Esophagus squamous epithelium (tissue), 5 donors: ENCODE data around the gene IBA57. TPM values are rescaled to one million over a fixed set of nuclear protein-coding genes. Genes with fewer than 3 reads are reported as not detected.

Source experiments
- DNase-seq: peaks from one replicate; lab custom pipeline; 2025; lab: John Stamatoyannopoulos, UW
- H3K27ac ChIP-seq, 4 donors: fragments of 200-600 bp; sonication (generic); one replicate each; pipeline ENCODE4 v1.5.1; 2016 to 2019; ENCODE audit warnings: mild to moderate bottlenecking in 1 of 4
- H3K27me3 ChIP-seq, 4 donors: fragments of 200-600 bp; sonication (generic); 1 replicate in 3 of 4; 2 replicates in 1 of 4; pipeline versions ENCODE4 v1.5.1 to v1.6.0; 2017 to 2021; ENCODE audit warnings: antibody characterized with exemption in 1 of 4
- H3K36me3 ChIP-seq, 3 donors: fragments of 200-600 bp; sonication (generic); one replicate each; pipeline ENCODE4 v1.5.1; 2016 to 2019
- H3K4me1 ChIP-seq, 3 donors: fragments of 200-600 bp; sonication (generic); one replicate each; pipeline ENCODE4 v1.5.1; 2017 to 2019
- H3K4me3 ChIP-seq, 4 donors: fragments of 200-600 bp; sonication (generic); 1 replicate in 3 of 4; 2 replicates in 1 of 4; pipeline ENCODE4 v1.5.1; 2016 to 2019; ENCODE audit warnings: mild to moderate bottlenecking in 2 of 4, moderate library complexity in 1 of 4
- H3K9me3 ChIP-seq, 3 donors: fragments of 200-600 bp; sonication (generic); one replicate each; pipeline ENCODE4 v1.5.1; 2016 to 2019
- CTCF ChIP-seq, 6 experiments: fragments of 450-650 bp in 4 of 6; fragments of 200-600 bp in 2 of 6; sonication (generic) in 2 of 6; IDR thresholded peaks; one replicate each; pipeline ENCODE4 v1.5.1; 2016 to 2019; ENCODE audit warnings: antibody characterized with exemption in 6 of 6, mild to moderate bottlenecking in 4 of 6, moderate library complexity in 4 of 6
- POLR2A ChIP-seq, 4 donors: fragments of 450-650 bp; IDR thresholded peaks; one replicate each; pipeline ENCODE4 v1.6.1; 2017; ENCODE audit warnings: antibody characterized with exemption in 4 of 4, mild to moderate bottlenecking in 4 of 4, moderate library complexity in 3 of 4
- WGBS, 2 donors: methylation state at CpG; one replicate each; pipeline ENCODE4 v1.1.5; 2018; 5-methylcytosine and 5-hydroxymethylcytosine counted together
- intact Hi-C: fragments of 100-400 bp; cut with DNase I; formaldehyde crosslinking; loops from one replicate; pipeline ENCODE4 v1.15.0; 2022
- total RNA-seq, 4 donors: library from RNA; depleted of rRNA; stranded (reverse); fragments of >200 nt; gene quantifications; one replicate each; pipeline ENCODE4 v1.1.0, GENCODE V29; 2016
- donor health status: DM: yes; HTN: yes; CAD: no.

IBA57 gene
- total RNA-seq, 4 donors from 2014 or later: 4.8 to 9.1 (median 5.7) TPM

DNA sequence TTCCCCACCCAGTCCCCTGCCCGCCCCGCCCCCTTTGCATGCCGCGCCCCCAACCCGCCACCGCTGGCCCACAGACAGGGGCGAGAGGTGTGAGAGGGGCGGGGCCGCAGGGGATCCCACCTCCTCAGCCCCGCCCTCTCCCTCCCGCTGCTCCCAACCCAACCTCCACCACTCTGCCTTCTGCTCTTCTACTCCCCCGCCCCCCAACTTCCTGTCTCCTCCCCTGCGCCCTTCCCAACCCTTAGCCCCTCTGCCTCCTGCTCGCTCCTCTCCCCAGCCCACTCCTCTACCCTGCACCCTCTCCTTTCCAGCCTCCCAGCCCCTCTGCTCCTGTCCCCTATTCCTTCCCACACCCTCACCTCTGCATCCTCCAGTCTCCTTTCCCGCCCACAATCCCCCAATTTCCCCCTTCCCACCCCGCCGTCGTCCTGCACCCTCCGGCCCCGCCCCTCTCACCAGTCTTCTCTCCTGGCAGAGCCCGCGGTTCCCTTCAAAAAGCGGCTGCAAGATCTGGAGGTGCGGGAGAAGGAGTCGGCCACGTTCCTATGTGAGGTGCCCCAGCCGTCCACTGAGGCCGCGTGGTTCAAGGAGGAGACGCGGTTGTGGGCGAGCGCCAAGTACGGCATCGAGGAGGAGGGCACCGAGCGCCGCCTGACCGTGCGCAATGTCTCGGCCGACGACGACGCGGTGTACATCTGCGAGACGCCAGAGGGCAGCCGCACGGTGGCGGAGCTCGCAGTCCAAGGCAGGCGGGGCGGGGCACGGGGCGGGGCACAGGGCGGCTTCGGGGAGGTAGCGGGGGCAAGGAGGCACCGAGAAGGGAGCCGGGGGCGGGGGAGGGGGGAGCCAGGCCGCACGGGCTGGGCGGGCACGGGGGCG is 47.6 kb downstream of the IBA57 start:
- intact Hi-C loops: no loop called here
- H3K36me3 ChIP-seq: peaks cover 0 to 16% (median 0%) of the 10 kb centered on the region in 3 donors
- peak overlapping the region; percentile 55 to 84 (median 70) for H3K27ac ChIP-seq
- peak overlapping the region; percentile 38 to 76 (median 62) for H3K4me3 ChIP-seq
- peaks cover 0 to 33% (median 0%) of the 10 kb centered on the region in 4 donors for H3K27me3 ChIP-seq
- whole genome bisulfite sequencing, 2 donors: 0 to 2% methylated on average over 6 to 22 of the region's 67 CpGs
- peak; percentile 36 for DNase-seq
- H3K4me1 ChIP-seq: peaks cover 6 to 46% (median 18%) of the 10 kb centered on the region in 3 donors
- TF ChIP-seq CTCF (IDR thresholded peaks at IDR 0.05) (peak; percentile 34 to 65 (median 58)), POLR2A (IDR thresholded peaks at IDR 0.05) (no peak)
- no peaks in the 10 kb centered on the region for H3K9me3 ChIP-seq

GRCh38 chr1:228213917-228214808 is 48.6 kb downstream of the IBA57 start:
- TF ChIP-seq POLR2A (IDR thresholded peaks at IDR 0.05) (no peak), CTCF (IDR thresholded peaks at IDR 0.05) (no peak)
- peaks cover 0 to 24% (median 0%) of the 10 kb centered on the region in 4 donors for H3K27me3 ChIP-seq
- WGBS, 2 donors: 17 to 45% methylated on average over 15 to 36 of the region's 48 CpGs
- H3K36me3 ChIP-seq: peaks cover 0 to 26% (median 0%) of the 10 kb centered on the region in 3 donors
- no peak for DNase-seq
- peak overlapping the region; percentile 38 to 76 (median 62) for H3K4me3 ChIP-seq
- intact Hi-C loops: no loop called here
- no peaks in the 10 kb centered on the region for H3K9me3 ChIP-seq
- H3K27ac ChIP-seq: peak overlapping the region in 3 of 4 donors; percentile 15 to 84 (median 79)
- peaks cover 6 to 46% (median 18%) of the 10 kb centered on the region in 3 donors for H3K4me1 ChIP-seq

DNA sequence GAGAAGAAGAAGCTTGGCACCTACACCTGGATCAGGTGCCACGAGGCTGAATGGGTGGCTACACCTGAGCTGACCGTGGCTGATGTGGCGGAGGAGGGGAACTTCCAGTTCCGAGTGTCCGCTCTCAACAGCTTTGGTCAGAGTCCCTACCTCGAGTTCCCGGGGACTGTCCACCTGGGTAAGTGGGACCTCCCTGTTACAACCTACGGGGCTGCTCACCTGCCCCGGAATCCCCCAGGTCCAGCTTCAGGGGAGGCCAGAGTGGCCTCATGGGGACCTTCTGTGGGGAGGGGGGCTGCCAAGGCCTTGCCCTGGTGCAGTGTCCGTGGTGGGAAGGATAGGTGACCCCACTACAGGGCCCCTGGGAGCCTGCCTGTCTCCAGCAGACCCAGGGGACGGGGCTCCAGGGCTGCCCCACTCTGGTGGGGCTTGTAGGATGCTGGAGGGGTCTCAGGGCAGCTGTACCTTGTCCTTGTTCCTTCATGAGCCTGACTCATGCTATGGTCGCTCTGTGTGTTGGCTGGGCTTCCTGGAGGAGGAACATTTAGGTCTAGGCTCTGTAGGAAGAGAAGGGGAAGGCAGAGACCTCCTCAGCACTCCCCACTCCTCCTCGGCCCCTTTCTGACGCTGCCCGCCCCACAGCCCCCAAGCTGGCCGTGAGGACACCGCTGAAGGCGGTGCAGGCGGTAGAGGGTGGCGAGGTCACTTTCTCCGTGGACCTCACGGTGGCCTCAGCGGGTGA is 49.5 kb downstream of the IBA57 start:
- TF ChIP-seq CTCF (IDR thresholded peaks at IDR 0.05): no peak
- no peak for TF ChIP-seq POLR2A (IDR thresholded peaks at IDR 0.05)
- intact Hi-C loops: no loop called here
- Histone ChIP-seq H3K4me3 (no peak overlapping the region), H3K36me3 (peaks cover 0 to 35% (median 0%) of the 10 kb centered on the region in 3 donors), H3K9me3 (no peaks in the 10 kb centered on the region), H3K4me1 (peaks cover 6 to 41% (median 18%) of the 10 kb centered on the region in 3 donors), H3K27me3 (peaks cover 0 to 21% (median 0%) of the 10 kb centered on the region in 4 donors), H3K27ac (no peak overlapping the region)
- no peak for DNase-seq
- 93 to 100% methylated on average over 2 to 10 of the region's 23 CpGs for WGBS, 2 donors

DNA sequence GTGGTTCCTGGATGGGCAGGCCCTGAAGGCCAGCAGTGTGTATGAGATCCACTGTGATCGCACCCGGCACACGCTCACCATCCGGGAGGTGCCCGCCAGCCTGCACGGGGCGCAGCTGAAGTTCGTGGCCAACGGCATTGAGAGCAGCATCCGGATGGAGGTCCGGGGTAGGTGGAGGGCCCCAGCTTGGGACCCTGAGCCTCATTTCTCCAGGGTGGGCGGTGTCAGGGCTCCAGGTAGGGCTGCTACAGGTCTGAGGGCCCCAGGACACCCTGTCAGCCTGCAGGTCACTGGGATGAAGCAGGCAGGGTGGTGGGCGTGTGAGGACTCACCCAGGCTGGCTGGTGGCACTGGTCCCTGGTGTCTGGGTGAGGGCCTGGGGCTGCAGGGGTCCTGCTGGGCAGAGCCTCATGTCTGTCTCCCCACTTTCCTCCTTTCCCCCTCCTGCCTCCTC is 50.1 kb downstream of the IBA57 start:
- H3K9me3 ChIP-seq: no peaks in the 10 kb centered on the region
- TF ChIP-seq POLR2A (IDR thresholded peaks at IDR 0.05) (no peak), CTCF (IDR thresholded peaks at IDR 0.05) (no peak)
- peaks cover 0 to 21% (median 0%) of the 10 kb centered on the region in 4 donors for H3K27me3 ChIP-seq
- H3K36me3 ChIP-seq: peaks cover 0 to 40% (median 0%) of the 10 kb centered on the region in 3 donors
- 90 to 100% methylated on average over 1 to 6 of the region's 13 CpGs for WGBS, 2 donors
- H3K4me1 ChIP-seq: peaks cover 6 to 36% (median 18%) of the 10 kb centered on the region in 3 donors
- intact Hi-C loops: no loop called here
- H3K4me3 ChIP-seq: no peak overlapping the region
- H3K27ac ChIP-seq: no peak overlapping the region
- no peak for DNase-seq
